ENCODE data around the gene ABCA9. TPM values are rescaled to one million over a fixed set of nuclear protein-coding genes. Genes with fewer than 3 reads are reported as not detected.

Gene ABCA9
- total RNA-seq, 1 donor from 2014 or later, result 14.6 TPM

GRCh38 chr17:69096541-69096940 lies 35.8 kb upstream of the ABCA9 start:
- H3K4me3 ChIP-seq, result no peak overlapping the region
- intact Hi-C loops (cut with DNase I), result no loop called here
- no peak for DNase-seq

DNA sequence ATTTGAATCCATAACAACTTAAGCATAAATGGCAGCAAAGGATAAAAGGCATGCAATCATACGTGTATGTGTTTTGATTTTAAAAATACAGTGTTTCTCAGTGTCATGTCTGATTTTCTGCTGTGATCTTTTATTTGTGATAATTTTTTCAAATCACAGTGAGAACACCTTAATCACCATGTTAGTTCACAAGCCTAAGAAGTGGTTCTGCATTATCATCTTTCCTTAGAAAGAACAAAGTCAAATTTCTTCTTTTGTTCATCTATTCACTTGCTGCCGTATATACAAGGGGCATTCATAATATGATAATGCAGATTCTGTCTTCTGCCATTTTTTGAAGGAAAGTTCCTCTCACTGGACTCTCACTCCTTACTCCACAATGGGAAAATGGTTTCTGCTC lies 33.3 kb upstream of the ABCA9 start:
- H3K36me3 ChIP-seq, result peaks cover 6% of the 10 kb centered on the region
- ATAC-seq, result no peak

More at GRCh38 chr17:69096541-69096940, 35.8 kb upstream of the ABCA9 start:
- Histone ChIP-seq H3K27me3 (ENCODE audit: low read depth) (no peaks in the 10 kb centered on the region), H3K36me3 (peaks cover 6% of the 10 kb centered on the region), H3K4me1 (peaks cover 3% of the 10 kb centered on the region), H3K27ac (no peak overlapping the region), H3K9me3 (no peaks in the 10 kb centered on the region)
- ATAC-seq, result no peak
- no peak for TF ChIP-seq CTCF (IDR thresholded peaks at IDR 0.05)

GRCh38 chr17:69093279-69093789 lies 32.6 kb upstream of the ABCA9 start:
- no peak for TF ChIP-seq CTCF (IDR thresholded peaks at IDR 0.05)
- H3K27ac ChIP-seq, result no peak overlapping the region
- H3K27me3 ChIP-seq (ENCODE audit: low read depth), result no peaks in the 10 kb centered on the region
- intact Hi-C loops (cut with DNase I), result no loop called here
- ATAC-seq (no peak), DNase-seq (no peak)
- H3K4me1 ChIP-seq, result no peaks in the 10 kb centered on the region
- H3K9me3 ChIP-seq, result no peaks in the 10 kb centered on the region
- H3K36me3 ChIP-seq, result peaks cover 6% of the 10 kb centered on the region
- H3K4me3 ChIP-seq, result no peak overlapping the region

More for the DNA sequence above, 33.3 kb upstream of the ABCA9 start:
- TF ChIP-seq CTCF (IDR thresholded peaks at IDR 0.05), result no peak
- intact Hi-C loops (cut with DNase I), result no loop called here
- H3K4me3 ChIP-seq, result no peak overlapping the region
- H3K27ac ChIP-seq, result no peak overlapping the region
- peaks cover 3% of the 10 kb centered on the region for H3K4me1 ChIP-seq
- no peaks in the 10 kb centered on the region for H3K9me3 ChIP-seq
- H3K27me3 ChIP-seq (ENCODE audit: low read depth), result no peaks in the 10 kb centered on the region
- no peak for DNase-seq

- Histone ChIP-seq H3K4me1 (no peaks in the 10 kb centered on the region), H3K27me3 (ENCODE audit: low read depth) (no peaks in the 10 kb centered on the region), H3K9me3 (no peaks in the 10 kb centered on the region), H3K27ac (no peak overlapping the region), H3K36me3 (peaks cover 6% of the 10 kb centered on the region), H3K4me3 (no peak overlapping the region)
- TF ChIP-seq CTCF (IDR thresholded peaks at IDR 0.05), result no peak
- intact Hi-C loops (cut with DNase I), result no loop called here
- ATAC-seq (no peak), DNase-seq (no peak)
Observed at GRCh38 chr17:69090365-69090764, 29.6 kb upstream of the ABCA9 start.

DNA sequence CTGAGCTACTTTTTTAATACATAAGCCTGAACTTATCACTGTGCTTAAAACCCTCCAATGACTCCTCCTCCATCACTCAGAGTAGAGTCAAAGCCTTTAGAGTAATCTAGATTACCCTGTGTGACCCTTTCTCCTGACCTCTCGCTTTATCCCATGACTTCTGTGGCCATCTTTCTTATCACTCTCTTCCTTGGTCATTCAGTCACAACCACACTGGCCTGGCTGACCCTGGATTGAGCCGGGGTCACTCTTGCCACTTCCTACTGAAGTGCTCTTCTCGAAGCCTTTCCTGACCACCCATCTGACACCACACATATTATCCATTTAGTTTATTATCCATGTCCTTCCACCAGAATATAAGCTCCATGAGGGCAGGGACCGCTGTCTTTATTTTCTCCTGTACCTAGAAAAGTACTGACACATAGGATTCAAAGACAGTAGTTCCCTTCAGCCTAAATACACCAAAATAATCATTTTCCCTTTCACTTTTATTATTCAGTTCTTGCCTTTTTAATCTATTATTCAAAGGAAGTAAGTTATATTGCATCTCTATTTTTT lies 28.0 kb upstream of the ABCA9 start:
- intact Hi-C loops (cut with DNase I), result no loop called here
- H3K4me1 ChIP-seq, result no peaks in the 10 kb centered on the region
- no peaks in the 10 kb centered on the region for H3K27me3 ChIP-seq (ENCODE audit: low read depth)
- H3K4me3 ChIP-seq, result no peak overlapping the region
- H3K9me3 ChIP-seq, result no peaks in the 10 kb centered on the region
- no peaks in the 10 kb centered on the region for H3K36me3 ChIP-seq
- no peak for DNase-seq
- no peak overlapping the region for H3K27ac ChIP-seq
- no peak for TF ChIP-seq CTCF (IDR thresholded peaks at IDR 0.05)
- ATAC-seq, result no peak

Data from lower lobe of right lung (tissue), 2 donors.